Smooth muscle cell (in vitro differentiated cells): ENCODE results near the gene LYRM9. TPM values are rescaled to one million over a fixed set of nuclear protein-coding genes. Genes with fewer than 3 reads are reported as not detected.
"Not testable (repeated sequence)": the region's sequence is repeated elsewhere in the genome, so short reads cannot be mapped to it uniquely, and the experiment has no call there.

Experiments
- DNase-seq: peaks from one replicate; lab custom pipeline; 2025; ENCODE audit not compliant: unreplicated experiment; lab: John Stamatoyannopoulos, UW
- H2AFZ ChIP-seq: fragments of 200-600 bp; sonication (generic); 2 replicates; pipeline ENCODE4 v1.6.0; 2016; ENCODE audit warnings: antibody characterized with exemption, low read depth, mild to moderate bottlenecking
- H3F3A ChIP-seq: fragments of 200-600 bp; sonication (generic); 2 replicates; pipeline ENCODE4 v1.6.0; 2017; ENCODE audit warnings: antibody characterized with exemption, low read depth
- H3K27ac ChIP-seq: fragments of 200-600 bp; sonication (generic); 2 replicates; pipeline ENCODE4 v1.5.1; 2016; ENCODE audit warnings: low read depth, mild to moderate bottlenecking
- H3K27me3 ChIP-seq: fragments of 200-600 bp; sonication (generic); 2 replicates; pipeline ENCODE4 v1.6.1; 2016; ENCODE audit warnings: low read depth, mild to moderate bottlenecking
- H3K36me3 ChIP-seq: fragments of 200-600 bp; sonication (generic); 2 replicates; pipeline ENCODE4 v1.5.1; 2016; ENCODE audit warnings: low read depth
- H3K4me1 ChIP-seq: fragments of 200-600 bp; sonication (generic); 2 replicates; pipeline ENCODE4 v1.5.1; 2016; ENCODE audit warnings: low read depth
- H3K4me2 ChIP-seq: fragments of 200-600 bp; sonication (generic); 2 replicates; pipeline ENCODE4 v1.6.0; 2016; ENCODE audit warnings: mild to moderate bottlenecking
- H3K4me3 ChIP-seq: fragments of 200-600 bp; sonication (generic); 2 replicates; pipeline ENCODE4 v1.5.1; 2016; ENCODE audit warnings: mild to moderate bottlenecking
- H3K79me2 ChIP-seq: fragments of 200-600 bp; sonication (generic); 2 replicates; pipeline ENCODE4 v1.6.0; 2016; ENCODE audit warnings: low read depth, mild to moderate bottlenecking
- H3K9ac ChIP-seq: fragments of 200-600 bp; sonication (generic); 2 replicates; pipeline ENCODE4 v1.6.0; 2016; ENCODE audit warnings: low read depth
- H3K9me3 ChIP-seq: fragments of 200-600 bp; sonication (generic); replicated peaks from 2 replicates; pipeline ENCODE4 v1.5.1; 2016; ENCODE audit warnings: low read depth
- H4K20me1 ChIP-seq: fragments of 200-600 bp; sonication (generic); 2 replicates; pipeline ENCODE4 v1.6.0; 2016; ENCODE audit warnings: low read depth
- CTCF ChIP-seq: fragments of 200-600 bp; sonication (generic); IDR thresholded peaks from 2 replicates; pipeline ENCODE4 v1.5.1; 2017; ENCODE audit warnings: borderline replicate concordance, mild to moderate bottlenecking, antibody characterized with exemption; ENCODE audit not compliant: insufficient read depth, poor library complexity, severe bottlenecking
- WGBS: methylation state at CpG from one replicate; pipeline ENCODE4 v1.1.7; 2016; ENCODE audit warnings: low lambda C conversion rate; 5-methylcytosine and 5-hydroxymethylcytosine counted together
- polyA plus RNA-seq: library from polyadenylated mRNA; unstranded; fragments of >200 nt; fragmentation: Nextera tagmentation; extraction: Ambion mirVana; gene quantifications from 2 replicates; pipeline ENCODE4 v1.2.1, GENCODE V29; 2016
- total RNA-seq: library from RNA; depleted of rRNA; stranded (reverse); fragments of >200 nt; gene quantifications from 2 replicates; pipeline ENCODE4 v1.2.3, GENCODE V29; 2014

LYRM9 gene
- total and polyA plus RNA-seq, 2 experiments from 2014 or later = 10.6 to 11.4 TPM

GRCh38 chr17:27889711-27890251 lies 3.4 kb downstream of the LYRM9 start:
- Histone ChIP-seq H3K4me2 (no peak overlapping the region), H3K9me3 (no peaks in the 10 kb centered on the region), H3K4me1 (peaks cover 6% of the 10 kb centered on the region), H3K27me3 (no peaks in the 10 kb centered on the region), H3K4me3 (no peak overlapping the region), H3F3A (no peaks in the 10 kb centered on the region), H3K36me3 (no peaks in the 10 kb centered on the region), H4K20me1 (no peaks in the 10 kb centered on the region), H2AFZ (no peak overlapping the region), H3K9ac (no peak overlapping the region), H3K27ac (no peak overlapping the region), H3K79me2 (no peaks in the 10 kb centered on the region)
- no peak for DNase-seq
- 95% methylated on average over 4 of the region's 4 CpGs for WGBS
- no peak for TF ChIP-seq CTCF

GRCh38 chr17:27888945-27889344 lies 4.2 kb downstream of the LYRM9 start:
- H2AFZ ChIP-seq = no peak overlapping the region
- H3K4me3 ChIP-seq = no peak overlapping the region
- no peak overlapping the region for H3K9ac ChIP-seq
- no peak overlapping the region for H3K27ac ChIP-seq
- no peaks in the 10 kb centered on the region for H3K27me3 ChIP-seq
- H3K9me3 ChIP-seq = no peaks in the 10 kb centered on the region
- H3K4me2 ChIP-seq = peak overlapping the region; percentile 15
- H3K4me1 ChIP-seq = peaks cover 6% of the 10 kb centered on the region
- DNase-seq = no peak
- TF ChIP-seq CTCF = no peak
- no peaks in the 10 kb centered on the region for H4K20me1 ChIP-seq
- no peaks in the 10 kb centered on the region for H3F3A ChIP-seq
- WGBS = 49% methylated on average over 7 of the region's 7 CpGs
- H3K79me2 ChIP-seq = no peaks in the 10 kb centered on the region
- H3K36me3 ChIP-seq = no peaks in the 10 kb centered on the region

GRCh38 chr17:27888067-27888466 lies 5.1 kb downstream of the LYRM9 start:
- no peaks in the 10 kb centered on the region for H3K27me3 ChIP-seq
- H3K79me2 ChIP-seq = no peaks in the 10 kb centered on the region
- H4K20me1 ChIP-seq = no peaks in the 10 kb centered on the region
- no peak overlapping the region for H3K9ac ChIP-seq
- no peaks in the 10 kb centered on the region for H3F3A ChIP-seq
- no peak for TF ChIP-seq CTCF
- no peak overlapping the region for H3K27ac ChIP-seq
- H3K4me1 ChIP-seq = peaks cover 6% of the 10 kb centered on the region
- no peak overlapping the region for H3K4me2 ChIP-seq
- 93% methylated on average over 2 of the region's 2 CpGs for WGBS
- no peak for DNase-seq
- no peaks in the 10 kb centered on the region for H3K9me3 ChIP-seq
- no peaks in the 10 kb centered on the region for H3K36me3 ChIP-seq
- H2AFZ ChIP-seq = no peak overlapping the region
- H3K4me3 ChIP-seq = no peak overlapping the region

- DNase-seq, H3K79me2 ChIP-seq, H3F3A ChIP-seq, H3K4me2 ChIP-seq, H4K20me1 ChIP-seq, H3K27me3 ChIP-seq, H3K4me3 ChIP-seq, H3K9me3 ChIP-seq, H3K36me3 ChIP-seq, H3K9ac ChIP-seq, H3K4me1 ChIP-seq, H3K27ac ChIP-seq, H2AFZ ChIP-seq: not testable (repeated sequence)
- WGBS = 93% methylated on average over 8 of the region's 8 CpGs
These were observed 6.7 kb downstream of the LYRM9 start for GRCh38 chr17:27886348-27886906.
